NCI-H187 treated with DMSO at 0.1 percent for 48 hours (cell line): Measurements from ENCODE around the gene TTLL11.

Source experiments
- DNase-seq: peaks from one replicate; lab custom pipeline; 2025; lab: John Stamatoyannopoulos, UW

TTLL11 gene

DNA sequence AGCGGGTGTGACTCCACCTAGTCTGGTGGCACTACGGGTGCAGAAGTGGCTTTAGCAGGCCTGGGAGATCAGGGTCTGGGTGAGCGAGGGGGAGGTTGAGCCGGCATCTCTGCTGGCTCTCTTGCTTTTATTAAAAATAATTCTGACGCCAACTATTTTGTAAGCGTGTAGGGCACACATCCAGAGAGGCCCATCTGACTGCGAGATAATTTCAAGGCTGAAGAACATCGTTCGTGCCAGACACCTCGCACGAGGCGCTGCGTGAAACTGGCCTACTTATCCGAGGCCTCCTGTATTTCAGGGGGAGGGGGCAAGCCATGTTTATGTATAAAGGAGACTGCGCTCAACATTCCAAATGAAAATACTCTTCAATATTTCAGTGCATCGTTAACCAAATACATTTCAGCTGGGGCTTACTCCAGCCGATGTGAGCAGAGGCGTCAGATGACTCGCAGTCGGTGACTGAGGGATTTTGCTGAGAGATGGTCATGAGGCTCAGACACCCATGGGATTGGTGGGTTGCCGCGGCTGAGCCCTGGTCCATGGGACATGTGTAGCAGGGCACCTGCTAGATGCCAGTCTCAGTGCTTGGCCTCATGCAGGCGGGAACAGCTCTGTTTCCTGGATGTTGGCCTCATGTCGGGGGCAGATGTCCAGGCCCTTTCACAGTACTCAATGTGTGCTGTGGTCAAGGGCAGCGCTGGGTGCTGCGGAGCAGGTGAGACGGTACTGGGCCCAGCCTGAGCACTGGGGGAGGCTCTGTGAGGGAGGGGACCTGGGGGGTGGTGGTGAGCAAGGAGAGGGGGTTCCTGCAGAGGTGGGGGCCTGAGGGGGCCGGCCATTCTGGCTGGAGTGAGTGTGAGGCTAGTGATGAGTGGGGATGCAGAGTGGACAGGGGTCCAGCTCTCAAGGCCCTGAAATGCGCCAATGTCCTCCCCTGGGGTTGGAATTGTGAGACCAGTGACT, 240.2 kb downstream of the TTLL11 start:
- DNase-seq = no peak

DNA sequence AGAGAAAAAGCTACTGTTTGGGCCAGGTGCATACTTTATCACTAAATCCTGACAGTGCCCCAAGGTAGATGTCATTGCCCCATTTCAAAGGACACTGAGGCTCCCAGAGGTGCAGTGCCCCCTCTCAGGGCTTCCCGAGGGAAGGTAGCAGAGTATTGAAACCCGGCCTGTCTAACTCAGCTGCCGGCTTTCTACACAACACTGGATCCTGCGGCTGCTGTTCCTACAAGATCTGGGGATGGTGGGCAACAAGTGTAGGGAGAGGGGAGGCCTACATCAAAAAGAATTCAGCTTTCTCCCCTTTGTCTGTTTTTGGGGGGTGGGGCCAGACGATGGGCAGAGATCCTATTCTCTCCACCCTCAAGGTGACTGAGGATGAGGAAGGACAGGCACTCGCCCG, 240.9 kb downstream of the TTLL11 start:
- DNase-seq = no peak

DNA sequence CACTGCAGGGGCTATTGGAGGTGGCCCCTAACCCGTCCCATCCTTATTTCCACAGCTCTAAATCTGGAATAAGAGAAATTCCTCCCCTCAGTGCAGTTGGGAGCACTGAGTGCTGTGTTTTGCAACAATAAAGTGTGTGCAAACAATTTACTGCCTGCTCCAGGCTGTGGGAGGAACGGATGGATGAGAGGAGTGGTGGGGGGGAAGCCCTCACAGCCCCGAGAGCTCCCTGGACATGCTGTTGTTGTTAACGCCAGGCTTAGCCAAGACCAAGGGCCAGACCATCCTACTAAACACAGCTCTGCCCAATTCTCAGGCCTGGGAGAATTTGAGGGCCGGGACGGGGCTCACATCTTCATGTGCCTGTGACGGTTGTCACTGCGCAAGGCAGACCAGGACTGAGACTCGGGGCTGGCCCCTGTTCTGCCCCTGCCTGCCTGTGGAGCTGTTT, 241.4 kb downstream of the TTLL11 start:
- no peak for DNase-seq

DNA sequence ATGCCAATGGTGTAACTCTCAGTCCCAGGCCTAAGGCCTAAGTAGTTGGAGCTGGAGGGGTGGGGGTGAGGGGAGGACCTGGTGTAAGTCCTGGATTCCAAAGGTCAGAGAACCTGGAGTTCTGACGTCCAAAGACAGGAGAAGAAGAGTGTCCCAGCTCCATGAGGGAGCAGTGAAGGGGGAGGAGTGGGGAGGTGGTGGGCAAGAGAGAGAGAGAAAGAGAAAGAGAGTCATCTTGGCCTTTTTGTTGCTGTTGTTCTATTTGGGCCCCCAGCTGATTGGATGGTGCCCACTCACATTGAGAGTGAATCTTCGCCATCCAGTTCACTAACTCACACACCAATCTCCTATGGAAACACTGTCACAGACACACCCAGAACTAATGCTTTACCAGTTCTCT, 242.7 kb downstream of the TTLL11 start:
- DNase-seq = no peak

DNA sequence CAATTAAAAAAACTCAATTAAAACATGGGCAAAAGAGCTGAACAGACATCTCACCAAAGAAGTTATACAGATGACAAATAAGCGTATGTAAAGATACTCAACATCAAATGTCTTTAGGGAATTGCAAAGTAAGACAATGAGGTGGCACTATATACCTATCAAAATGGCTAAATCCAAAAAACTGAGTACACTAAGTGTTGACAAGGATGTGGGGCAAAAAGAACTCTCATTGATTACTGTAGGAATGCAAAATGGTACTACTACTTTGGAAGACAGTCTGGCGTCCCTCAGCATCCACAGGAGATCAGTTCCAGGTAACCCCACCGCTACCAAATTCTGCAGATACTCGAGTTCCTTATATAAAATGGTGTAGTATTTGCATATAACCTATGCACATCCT, 243.6 kb downstream of the TTLL11 start:
- no peak for DNase-seq

DNA sequence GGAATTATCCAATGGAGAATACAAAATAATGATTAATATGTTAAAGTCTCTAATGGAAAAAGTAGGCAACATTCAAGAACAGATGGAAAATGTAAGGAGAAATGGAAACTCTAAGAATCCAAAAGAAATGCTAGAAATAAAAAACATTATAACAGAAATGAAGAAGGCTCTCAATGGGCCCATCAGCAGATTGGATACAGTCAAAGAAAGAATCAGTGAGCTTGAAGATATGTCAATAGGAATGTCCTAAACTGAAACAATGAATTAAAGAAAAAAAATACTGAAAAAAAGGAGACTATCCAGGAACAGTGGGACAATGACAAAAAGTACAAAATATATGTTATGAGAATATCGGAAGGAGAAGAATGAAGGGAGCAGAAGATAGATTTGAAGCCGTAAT, 248.5 kb downstream of the TTLL11 start:
- no peak for DNase-seq

DNA sequence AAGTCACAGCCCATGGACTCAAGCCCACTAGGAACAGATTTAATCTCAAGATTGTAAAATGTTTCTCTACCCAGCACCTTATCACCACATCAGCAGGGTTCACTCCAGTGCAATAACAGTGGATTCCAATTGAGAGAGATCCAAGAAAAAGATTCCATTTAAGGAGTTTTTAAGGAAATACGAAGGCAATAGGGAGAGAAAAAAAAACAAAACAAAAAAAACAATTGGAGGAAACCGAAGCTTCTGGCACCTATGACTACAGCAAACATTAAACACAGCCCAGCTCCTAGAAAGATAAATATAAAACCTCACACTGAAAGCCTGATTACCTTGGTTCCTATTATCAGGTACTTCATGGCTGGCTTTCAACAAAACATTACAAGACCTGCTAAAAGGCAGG, 249.0 kb downstream of the TTLL11 start:
- no peak for DNase-seq

DNA sequence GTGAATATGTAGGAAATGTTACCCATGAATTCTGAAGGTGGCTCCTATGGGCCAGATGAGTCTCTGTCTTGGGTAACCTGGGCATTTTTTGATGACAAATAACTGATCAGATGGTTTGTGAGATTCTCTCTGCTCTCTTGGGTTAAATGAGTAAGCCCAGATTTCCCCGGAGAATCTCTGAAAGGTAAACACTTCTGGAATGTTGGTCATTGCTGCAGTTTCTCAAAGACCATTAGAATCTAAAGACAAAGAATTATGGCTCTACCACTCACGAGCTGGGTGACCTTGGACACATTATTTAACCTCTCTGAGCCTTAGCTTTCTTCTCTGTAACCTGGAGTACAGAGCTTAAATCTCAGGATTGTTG, 250.5 kb downstream of the TTLL11 start:
- DNase-seq = no peak

DNA sequence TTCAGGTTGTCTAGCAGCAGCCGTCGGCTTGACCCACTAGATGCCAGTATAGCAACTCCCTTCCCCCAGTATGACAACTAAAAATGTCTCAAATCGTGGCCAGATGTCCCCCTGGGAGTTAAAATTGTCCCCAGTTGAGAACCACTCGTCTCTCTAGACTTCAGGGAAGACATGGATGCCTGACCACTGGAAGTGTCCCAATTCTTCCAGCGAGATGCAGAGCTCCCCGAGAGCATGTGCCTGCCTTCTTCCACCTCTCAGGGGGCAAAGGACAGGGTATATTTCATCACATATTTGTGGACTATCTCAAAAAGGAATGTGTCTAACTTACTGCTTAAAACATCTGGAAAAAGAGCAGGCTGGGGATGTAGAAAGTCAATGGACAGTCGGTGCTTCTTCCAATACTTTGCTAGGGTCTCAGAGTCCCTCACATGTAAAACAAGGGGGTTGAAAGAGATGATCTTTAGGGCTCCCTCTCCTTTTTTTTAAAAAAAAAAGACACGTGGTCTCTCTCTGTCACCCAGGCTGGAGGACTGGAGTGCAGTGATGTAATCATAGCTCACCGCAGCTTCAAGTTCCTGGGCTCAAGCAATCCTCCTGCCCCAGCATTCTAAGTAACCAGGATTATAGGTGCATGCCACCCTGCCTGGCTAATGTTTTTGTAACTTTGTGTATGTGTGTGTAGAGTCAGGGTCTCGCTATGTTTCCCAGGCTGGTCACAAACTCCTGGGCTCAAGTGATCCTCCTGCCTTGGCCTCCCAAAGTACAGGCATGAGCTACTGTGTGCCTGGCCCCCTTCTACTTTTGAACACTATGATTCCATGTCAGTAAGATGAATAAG, 251.1 kb downstream of the TTLL11 start:
- no peak for DNase-seq

DNA sequence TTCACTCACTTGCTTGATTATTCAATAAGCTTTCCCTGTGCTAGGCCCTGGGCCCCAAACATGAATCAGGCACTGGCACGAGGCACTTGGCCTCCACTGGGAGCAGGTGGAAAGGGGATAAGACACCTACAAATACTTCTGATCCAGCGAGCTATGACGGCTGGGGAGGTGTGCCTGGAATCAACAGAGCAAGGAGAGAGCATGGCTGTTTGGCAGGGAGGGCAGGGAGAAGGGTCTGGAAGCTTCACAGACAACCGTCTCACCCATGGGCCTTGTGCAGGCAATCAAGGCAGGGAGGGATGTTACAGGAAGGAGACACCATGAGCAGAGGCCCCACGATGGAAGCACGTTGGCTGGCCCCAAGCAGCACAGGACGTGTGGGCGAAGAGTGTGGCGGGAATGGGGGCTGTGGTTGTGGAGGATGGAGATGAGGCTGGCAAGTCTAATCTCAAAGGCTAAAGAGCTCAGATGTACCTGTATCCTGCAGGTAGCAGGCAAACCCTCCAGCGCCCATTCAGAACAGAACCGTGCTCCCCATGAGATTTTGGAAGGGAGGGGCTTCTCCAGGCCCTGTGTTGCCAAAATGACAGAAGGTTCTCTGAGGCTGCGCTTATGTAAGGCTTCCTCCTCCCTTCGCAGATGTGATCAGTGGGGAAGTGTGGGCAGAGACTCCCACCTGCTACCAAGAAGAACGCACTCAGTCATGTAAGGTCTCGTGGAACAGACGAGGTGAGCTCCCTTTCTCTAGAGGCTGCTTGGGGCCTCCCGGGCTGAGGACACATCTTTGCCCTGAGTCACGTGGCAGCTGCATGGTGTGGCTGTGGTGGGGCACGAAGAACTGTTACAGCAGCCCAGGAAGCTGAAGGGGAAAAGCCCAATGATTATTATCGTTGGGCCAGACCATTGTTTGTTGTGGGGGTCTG, 252.0 kb downstream of the TTLL11 start:
- DNase-seq = no peak

DNA sequence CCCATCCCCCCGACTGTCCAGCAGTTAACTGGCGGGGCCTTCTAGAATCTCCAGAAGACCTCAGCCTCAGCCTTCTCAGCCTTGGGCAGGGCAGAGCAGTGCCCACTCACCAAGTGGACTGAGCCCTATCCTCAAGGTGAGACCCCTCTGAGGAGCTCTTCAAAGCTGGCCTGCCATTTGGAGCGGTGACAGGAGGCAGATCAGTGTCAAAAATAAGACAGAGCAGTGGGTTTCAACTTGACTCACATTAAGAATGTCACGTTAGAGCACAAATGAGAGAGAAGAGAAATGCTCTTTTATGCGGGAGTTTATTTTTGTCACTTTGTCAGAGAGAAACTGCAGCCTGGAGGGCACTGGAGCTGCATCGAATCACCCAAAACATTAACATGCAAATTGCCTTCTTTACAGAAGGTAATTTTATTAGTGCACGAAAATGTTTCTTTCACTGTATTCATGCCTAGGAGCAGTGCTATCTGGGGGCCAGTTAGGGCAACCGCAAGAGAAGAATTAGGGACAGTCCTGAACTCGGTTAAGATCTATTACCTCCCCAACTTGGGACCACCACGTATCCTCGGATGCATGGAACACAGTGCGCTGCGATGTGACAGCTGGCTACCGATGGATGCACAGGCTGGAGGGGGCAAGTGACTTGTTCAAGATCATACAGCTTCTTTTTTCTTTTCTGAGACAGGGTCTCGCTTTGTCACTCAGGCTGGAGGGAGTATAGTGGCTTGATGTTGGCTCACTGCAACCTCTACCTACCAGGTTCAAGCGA, 253.2 kb downstream of the TTLL11 start:
- DNase-seq = no peak

DNA sequence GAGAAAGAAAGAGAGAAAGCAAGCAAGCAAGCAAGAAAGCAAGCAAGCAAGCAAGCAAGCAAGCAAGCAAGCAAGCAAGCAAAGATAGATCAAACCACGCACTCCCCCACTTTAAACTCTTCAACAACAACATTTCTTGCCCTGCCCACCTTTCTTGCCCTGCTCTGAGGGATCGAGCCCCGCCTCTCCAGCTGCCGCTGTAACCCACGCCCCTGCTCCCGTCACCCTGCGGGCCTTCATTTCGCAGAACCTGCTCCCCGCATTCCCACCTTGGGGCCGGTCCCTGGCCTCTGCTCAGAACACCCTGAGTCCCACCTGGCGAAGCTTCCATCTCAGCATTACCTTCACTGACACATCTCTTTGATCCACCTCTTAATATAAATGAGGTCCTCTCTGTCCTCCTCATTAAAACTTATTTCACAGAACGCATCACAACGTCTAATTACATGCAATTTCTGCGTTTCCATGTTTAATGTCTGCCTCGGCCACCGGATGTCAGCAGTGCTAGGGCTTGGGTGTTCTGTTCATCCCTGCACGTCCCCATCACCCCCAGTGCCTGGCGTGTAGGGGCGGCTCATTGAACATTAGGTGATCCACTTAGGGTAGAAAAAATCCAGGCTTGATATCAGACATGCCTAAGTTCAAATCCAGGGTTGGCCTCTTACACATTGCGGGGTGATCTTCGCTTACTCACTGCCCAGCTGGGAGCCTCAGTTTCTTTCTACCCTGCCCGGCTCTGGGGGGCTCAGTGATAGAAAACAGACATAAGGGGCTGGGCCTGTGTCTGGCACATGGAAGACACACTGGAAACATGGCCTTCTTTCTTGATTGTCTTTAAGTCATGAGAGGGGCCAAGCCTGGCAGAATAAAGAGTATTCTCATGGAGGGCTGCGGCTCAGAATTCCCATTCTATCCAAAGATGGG, 254.1 kb downstream of the TTLL11 start:
- no peak for DNase-seq

DNA sequence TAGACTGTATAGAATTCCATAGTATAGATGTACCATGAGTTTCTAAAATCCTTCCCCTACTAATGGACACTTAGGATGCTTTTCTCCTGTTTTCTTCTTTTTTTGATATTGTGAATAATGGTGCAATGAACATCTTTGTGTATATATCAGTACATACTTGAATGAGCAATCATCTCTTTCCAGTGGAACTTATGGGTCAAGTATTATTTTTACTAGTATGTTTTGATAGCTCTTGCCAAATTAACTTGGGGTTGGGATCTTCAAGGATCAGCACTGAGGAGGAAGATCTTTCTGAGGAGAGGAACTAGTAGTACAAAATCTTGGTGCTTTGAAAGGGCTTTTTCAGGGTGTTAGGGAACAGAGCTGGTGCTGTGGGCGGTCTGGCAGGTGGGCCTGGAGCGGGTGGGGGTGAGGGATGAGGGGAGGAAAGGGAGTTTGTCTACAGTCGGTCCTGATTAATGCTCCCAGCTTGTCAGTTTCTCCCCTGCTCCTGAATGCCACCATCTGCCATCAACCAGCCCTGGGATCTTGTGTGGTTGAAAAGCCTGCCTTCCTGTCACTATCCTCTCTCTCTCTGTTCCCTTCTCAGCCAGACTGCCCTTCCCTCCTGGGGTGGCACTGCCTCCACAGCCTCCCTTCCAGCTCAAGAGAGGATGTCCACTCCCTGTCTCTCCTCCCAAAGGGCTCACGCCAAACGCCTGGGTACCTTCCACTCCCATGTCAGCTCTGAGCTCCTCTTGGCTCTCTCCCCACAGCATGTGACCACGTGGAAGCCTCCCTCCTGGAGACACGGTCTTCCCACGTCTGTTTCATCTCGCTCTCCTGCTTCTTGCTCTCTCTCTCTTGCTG, 255.8 kb downstream of the TTLL11 start:
- no peak for DNase-seq

DNA sequence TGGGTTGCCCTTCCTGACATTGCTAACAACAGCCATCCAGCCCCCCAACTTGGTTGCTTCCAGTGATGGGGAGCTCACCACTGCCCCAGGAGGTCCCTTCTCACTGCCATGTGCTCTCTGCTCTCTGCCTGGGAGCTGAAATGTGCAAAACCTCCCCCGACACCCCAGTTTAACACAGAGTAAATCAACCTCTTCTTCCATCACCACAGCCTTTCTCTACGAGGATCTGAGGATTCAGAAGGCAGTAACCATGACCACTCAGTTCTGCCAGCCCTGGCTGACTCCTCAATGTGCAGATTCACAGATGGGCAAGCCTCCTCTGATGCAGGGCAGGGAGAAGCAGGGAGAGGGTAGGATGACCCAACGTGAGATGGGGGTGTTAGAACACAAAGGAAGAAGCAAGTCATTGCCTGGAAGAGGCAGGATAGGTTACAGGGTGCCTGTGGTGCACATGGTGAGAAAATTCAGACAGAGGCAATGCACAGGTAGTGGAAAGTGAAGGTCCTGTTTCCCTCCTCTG, 256.7 kb downstream of the TTLL11 start:
- no peak for DNase-seq

DNA sequence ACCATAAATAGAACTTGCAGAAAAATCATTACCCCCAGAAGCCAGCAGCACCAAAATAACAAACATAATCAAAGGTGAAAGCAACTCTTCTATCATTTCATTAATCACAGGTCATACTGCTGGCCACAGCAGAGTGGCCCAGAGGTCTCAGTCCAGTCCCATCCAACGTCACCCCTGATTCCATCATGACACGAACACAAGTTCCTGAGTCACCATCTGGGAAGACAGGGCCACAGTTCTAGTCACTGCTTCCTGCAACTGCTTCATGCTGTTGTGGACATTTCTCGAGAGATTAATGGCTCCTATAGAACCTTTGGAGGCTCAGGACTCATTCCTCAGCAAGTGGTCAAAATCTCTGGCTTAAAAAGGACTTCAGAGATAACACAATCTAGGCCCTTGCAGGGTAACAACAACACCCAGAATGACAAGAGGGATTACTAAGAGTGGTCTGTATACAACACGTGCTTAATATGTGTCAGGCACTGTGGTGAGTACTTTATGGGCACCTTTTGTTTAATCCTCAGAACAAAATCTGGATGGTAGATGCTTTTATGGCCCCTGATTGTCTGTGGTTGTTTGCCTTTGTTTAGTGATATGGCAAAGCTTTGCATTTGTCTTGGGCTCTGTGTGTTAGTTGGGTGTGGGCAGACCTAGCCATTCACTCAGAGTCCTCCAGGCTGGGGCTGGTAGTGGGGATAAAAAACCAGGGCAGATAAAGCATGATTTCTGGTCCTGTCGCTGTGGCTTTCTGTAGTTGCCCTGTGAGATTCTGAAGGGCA, 257.3 kb downstream of the TTLL11 start:
- DNase-seq = no peak

DNA sequence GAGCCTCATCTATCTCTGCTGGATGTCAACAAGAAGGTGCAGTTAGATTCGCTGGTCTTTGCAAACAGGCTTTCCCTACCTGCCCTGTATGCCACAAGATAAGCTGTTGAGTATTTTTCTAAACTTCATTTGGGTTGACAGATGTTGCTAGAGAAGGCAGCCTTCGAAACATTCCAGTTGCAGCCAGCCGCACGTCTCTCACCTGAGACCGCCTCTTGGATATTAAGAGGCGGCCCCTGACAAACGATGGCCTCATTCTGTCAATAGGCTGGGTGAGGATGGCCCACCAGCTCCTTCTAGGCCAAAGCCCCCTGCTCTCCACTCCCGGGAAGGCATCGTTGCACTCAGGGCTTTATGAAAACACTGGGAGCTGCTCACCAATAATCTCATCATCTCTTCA, 260.0 kb downstream of the TTLL11 start:
- no peak for DNase-seq

DNA sequence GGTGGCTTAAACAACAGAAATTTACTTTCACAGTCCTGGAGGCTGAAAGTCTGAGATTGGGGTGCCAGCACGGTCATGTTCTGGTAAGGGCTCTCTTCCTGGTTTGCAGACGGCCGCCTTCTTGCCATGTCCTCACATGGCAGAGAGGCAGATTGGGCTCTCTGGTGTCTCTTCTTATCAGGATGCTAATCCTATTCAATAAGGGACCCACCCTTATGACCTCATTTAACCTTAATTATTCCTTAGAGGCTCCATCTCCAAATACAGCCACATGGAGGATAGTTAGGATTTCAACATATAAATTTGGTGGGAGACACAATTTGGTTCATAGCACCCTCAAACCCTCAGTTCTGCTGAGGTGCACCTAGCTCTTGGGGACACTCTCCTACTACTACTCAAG, 261.2 kb downstream of the TTLL11 start:
- no peak for DNase-seq
